NT2/D1 (cell line): ENCODE data around the gene AFF1.

Experiments used
- DNase-seq: peaks from one replicate; pipeline ENCODE4 v3.0.0-alpha.2; 2011; ENCODE audit warnings: low read depth, low spot score
- H3K27me3 ChIP-seq: 2 replicates; pipeline ENCODE4 v1.6.0; 2011; ENCODE audit warnings: mild to moderate bottlenecking; ENCODE audit not compliant: insufficient read length, insufficient read depth
- H3K36me3 ChIP-seq: 2 replicates; pipeline ENCODE4 v1.6.1; 2011; ENCODE audit warnings: mild to moderate bottlenecking, low read length, mixed read lengths; ENCODE audit not compliant: insufficient read depth, insufficient read length
- H3K4me1 ChIP-seq: 2 replicates; pipeline ENCODE4 v1.5.1; 2011; ENCODE audit not compliant: insufficient read depth, insufficient read length
- H3K4me3 ChIP-seq: 2 replicates; pipeline ENCODE4 v1.5.1; 2011; ENCODE audit warnings: low read depth; ENCODE audit not compliant: insufficient read length
- H3K9ac ChIP-seq: 2 replicates; pipeline ENCODE4 v1.6.0; 2011; ENCODE audit warnings: low read depth; ENCODE audit not compliant: insufficient read length
- H3K9me3 ChIP-seq: 2 replicates; pipeline ENCODE4 v1.5.1; 2011; ENCODE audit warnings: mild to moderate bottlenecking, low read length; ENCODE audit not compliant: insufficient read depth
- SUZ12 ChIP-seq: IDR thresholded peaks from 2 replicates; pipeline ENCODE4 v1.6.1; 2011; ENCODE audit not compliant: insufficient read length, insufficient read depth; ENCODE audit errors: extremely low read depth
- YY1 ChIP-seq: IDR thresholded peaks from 2 replicates; pipeline ENCODE4 v1.6.1; 2011; ENCODE audit not compliant: insufficient read length, insufficient read depth
- ZNF274 ChIP-seq: IDR thresholded peaks from 2 replicates; pipeline ENCODE4 v1.6.1; 2011; ENCODE audit warnings: mild to moderate bottlenecking, low read depth, low read length

The AFF1 gene

DNA sequence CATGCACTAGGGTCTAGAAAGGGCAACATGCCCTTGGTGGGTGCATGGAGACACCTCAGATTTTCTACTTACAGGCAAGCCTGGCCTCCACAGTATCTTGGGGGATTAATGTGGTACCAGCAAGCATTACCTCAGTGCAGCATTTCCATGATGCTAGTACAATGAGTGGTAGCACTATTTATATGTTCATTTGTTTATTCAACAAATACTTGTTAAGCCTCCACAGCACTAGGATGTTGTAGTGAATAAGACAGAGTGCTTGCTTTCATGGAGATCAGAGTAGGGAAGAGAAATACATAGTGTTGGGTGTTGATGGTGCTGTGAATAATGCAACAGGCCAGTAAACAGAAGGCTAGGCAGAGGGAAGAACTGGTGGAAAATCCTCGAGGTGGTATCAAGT lies 152.2 kb downstream of the AFF1 start:
- no peak overlapping the region for H3K4me3 ChIP-seq
- H3K36me3 ChIP-seq, result peaks cover 32% of the 10 kb centered on the region
- no peaks in the 10 kb centered on the region for H3K27me3 ChIP-seq
- no peaks in the 10 kb centered on the region for H3K9me3 ChIP-seq
- no peak overlapping the region for H3K9ac ChIP-seq
- TF ChIP-seq YY1 (no peak), SUZ12 (no peak), ZNF274 (no peak)
- no peak for DNase-seq
- H3K4me1 ChIP-seq, result no peaks in the 10 kb centered on the region

DNA sequence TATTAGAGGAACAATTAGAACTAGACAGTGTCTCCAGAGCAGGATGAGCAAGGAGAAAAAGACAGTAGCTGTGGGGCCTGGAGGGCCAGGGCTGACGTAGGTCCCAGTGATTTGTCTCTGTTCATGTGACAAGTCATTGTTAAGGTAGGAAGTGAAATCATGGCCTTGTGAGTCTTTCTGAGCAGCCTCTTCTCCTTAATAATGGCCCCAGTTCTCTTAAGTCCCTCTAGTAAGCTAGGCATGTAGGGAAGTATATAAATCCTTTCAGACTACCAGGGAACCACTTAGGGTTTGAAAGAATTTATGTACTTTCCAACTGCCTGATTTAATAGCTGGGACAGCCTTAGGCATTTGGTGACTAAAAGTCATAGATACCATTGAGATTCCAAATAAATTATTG lies 152.6 kb downstream of the AFF1 start:
- Histone ChIP-seq H3K9ac (no peak overlapping the region), H3K36me3 (peaks cover 32% of the 10 kb centered on the region)

DNA sequence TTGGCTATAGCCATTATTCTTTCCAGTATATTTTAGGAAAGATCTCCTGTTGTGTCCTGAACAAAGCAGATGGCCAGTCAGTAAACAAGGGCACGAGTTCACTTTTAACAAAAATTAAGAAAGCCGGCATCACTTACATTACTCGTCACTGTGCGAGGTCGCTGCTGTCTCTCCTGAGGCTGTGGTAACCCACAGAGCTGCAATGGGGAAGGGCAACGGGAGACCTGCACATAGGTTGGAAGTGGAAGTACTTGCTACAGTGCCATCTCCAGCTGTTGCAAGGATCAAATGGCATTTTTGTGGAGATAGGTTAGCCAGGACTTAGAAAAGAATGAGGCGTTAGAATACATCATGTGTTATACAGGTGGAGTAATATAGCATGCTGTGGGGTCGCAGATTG lies 153.4 kb downstream of the AFF1 start:
- no peak overlapping the region for H3K9ac ChIP-seq
- no peaks in the 10 kb centered on the region for H3K9me3 ChIP-seq
- TF ChIP-seq ZNF274 (no peak), YY1 (no peak), SUZ12 (no peak)
- H3K36me3 ChIP-seq, result peaks cover 39% of the 10 kb centered on the region
- no peaks in the 10 kb centered on the region for H3K27me3 ChIP-seq
- H3K4me1 ChIP-seq, result no peaks in the 10 kb centered on the region
- no peak overlapping the region for H3K4me3 ChIP-seq
- no peak for DNase-seq

More for the DNA sequence above, 152.6 kb downstream of the AFF1 start:
- no peak for DNase-seq
- TF ChIP-seq YY1, result no peak
- TF ChIP-seq ZNF274, result no peak
- TF ChIP-seq SUZ12, result no peak
- H3K4me3 ChIP-seq, result no peak overlapping the region
- H3K9me3 ChIP-seq, result no peaks in the 10 kb centered on the region
- H3K4me1 ChIP-seq, result no peaks in the 10 kb centered on the region
- no peaks in the 10 kb centered on the region for H3K27me3 ChIP-seq

DNA sequence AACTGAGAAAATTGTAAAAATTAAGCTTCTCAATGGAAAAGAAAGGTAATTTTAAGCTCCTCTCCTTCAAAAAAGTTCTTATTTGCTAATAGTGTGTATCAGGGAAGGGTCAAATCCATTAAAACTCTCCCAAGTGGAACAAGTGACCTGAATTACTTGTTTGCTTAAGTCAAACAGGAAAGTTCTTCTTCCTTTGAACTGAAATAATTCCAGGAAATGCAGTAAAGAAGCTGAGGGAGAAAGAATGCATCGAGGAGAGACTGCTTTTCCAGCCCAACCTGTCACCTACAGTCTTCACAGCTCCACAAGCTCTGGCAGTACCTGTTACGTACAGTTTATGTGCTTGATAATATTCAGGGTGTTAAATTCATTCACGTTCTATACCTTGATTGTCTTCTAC lies 154.6 kb downstream of the AFF1 start:
- peaks cover 44% of the 10 kb centered on the region for H3K36me3 ChIP-seq
- no peaks in the 10 kb centered on the region for H3K9me3 ChIP-seq
- H3K27me3 ChIP-seq, result no peaks in the 10 kb centered on the region
- TF ChIP-seq ZNF274 (no peak), YY1 (no peak), SUZ12 (no peak)
- no peak overlapping the region for H3K4me3 ChIP-seq
- DNase-seq, result no peak
- H3K9ac ChIP-seq, result no peak overlapping the region
- no peaks in the 10 kb centered on the region for H3K4me1 ChIP-seq

DNA sequence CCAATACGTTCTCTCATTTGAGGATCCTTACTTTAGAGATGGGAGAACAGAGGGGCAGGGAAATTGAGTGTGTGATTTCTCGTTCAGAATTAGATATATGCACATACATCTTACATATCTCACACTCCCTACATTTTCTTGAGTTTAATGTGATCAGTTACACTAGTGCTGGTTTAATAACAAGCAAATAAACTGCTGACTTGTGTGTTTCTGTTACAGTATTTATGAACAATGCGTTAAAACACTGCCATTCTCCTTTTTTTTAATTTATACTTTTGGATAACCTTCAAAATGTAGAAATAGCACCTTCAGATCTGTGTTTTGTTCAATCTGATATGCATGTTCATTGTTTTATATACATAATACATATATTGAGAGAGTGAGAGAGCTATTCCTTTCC lies 155.5 kb downstream of the AFF1 start:
- Histone ChIP-seq H3K4me3 (no peak overlapping the region), H3K36me3 (peaks cover 49% of the 10 kb centered on the region), H3K27me3 (no peaks in the 10 kb centered on the region), H3K4me1 (no peaks in the 10 kb centered on the region), H3K9ac (no peak overlapping the region), H3K9me3 (no peaks in the 10 kb centered on the region)
- DNase-seq, result no peak
- TF ChIP-seq SUZ12 (no peak), YY1 (no peak), ZNF274 (no peak)

DNA sequence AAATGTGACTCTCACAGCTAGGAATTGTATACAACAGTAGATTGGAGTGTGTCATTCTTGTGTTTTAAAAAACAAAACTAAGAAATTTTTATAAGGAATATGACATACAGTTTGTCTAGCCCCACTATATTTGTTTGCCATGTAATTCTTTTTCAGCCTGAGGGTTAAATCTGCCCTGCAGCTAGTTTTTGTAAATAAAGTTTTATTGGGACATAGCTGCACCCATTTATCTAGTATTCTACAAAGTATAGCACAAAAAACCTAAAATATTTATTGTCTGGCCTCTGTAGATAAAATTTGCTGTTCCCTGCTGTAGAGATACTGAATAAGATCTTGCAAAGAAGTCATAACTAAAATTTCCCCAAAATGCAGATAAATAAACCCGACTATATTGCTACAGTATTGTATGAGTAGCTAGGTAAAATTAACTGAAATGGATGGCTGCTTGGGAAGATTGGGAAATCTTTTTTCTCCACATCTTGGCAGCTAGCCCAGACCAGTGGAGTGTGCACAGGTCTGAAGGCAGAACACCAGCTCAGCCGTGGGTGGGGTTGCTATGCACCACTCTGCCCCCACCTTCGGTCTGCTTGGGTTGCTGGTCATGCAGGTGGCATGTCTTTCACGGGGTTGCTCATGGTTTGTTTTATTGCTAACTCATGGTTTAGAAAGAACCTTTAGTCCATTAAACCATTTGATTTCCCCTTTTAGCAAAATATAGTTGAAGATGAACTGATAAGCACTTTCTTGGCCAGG lies 157.8 kb downstream of the AFF1 start:
- Histone ChIP-seq H3K4me3 (no peak overlapping the region), H3K36me3 (peaks cover 45% of the 10 kb centered on the region), H3K9me3 (no peaks in the 10 kb centered on the region), H3K27me3 (no peaks in the 10 kb centered on the region), H3K4me1 (no peaks in the 10 kb centered on the region), H3K9ac (no peak overlapping the region)
- no peak for TF ChIP-seq ZNF274
- no peak for TF ChIP-seq YY1
- TF ChIP-seq SUZ12, result no peak
- no peak for DNase-seq

DNA sequence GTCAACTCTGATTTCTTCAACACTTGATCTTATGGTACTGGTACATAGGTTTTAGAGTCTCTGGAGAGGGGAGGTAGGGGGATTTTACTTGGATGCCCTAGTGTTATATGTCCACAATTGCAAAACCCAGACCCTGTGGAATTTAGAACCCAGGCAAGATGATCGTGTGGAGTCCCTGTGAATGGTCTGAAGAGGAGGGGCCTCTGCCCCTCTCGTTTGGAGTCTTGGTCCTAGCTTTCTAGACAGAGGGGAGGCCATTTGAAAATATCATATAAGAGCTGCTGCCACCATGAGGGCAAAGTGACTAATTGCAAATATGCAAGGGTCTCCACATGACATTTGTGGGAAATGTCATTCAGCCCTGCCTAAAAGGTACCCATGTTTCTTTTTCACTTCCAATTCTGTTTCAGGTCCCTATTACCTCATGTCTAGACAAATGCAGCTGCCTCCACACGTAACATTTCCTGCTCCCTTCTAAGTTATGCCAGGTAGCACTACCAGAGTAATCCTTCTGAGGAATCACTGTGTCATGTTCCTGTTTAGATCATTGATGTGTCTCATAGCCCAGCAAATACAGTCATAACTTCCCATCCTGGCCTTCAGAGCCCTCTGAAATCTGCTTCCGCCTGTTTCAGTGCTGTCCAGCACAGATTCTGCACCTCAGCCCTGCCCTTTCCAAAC lies 158.8 kb downstream of the AFF1 start:
- peaks cover 45% of the 10 kb centered on the region for H3K36me3 ChIP-seq
- H3K4me1 ChIP-seq, result no peaks in the 10 kb centered on the region
- TF ChIP-seq YY1, result no peak
- no peak for TF ChIP-seq ZNF274
- TF ChIP-seq SUZ12, result no peak
- DNase-seq, result no peak
- H3K9ac ChIP-seq, result no peak overlapping the region
- no peaks in the 10 kb centered on the region for H3K27me3 ChIP-seq
- H3K4me3 ChIP-seq, result no peak overlapping the region
- no peaks in the 10 kb centered on the region for H3K9me3 ChIP-seq
